ENCODE results near the gene COP1. TPM values are rescaled to one million over a fixed set of nuclear protein-coding genes. Genes with fewer than 3 reads are reported as not detected.

COP1 gene
- total and polyA plus RNA-seq, 2 of the 13 experiments (the other 11 are each of a cell fraction or from before 2014, with no cell fraction given) = 20.5 to 51.3 TPM

- peaks cover 10% of the 10 kb centered on the region for H3K79me2 ChIP-seq (ENCODE audit: insufficient read depth, low read length)
- H3K27ac ChIP-seq (ENCODE audit: extremely low read length, insufficient read depth, low read length) = no peak overlapping the region
- FAIRE-seq = no peak
- POLR2A ChIA-PET = no interaction called here
- ATAC-seq = no peak
- CTCF ChIA-PET (ENCODE audit: low intra/inter-chr PET ratio, low total read pairs) = no interaction called here
- WGBS (ENCODE audit: low lambda C conversion rate) = 98% methylated on average over 2 of the region's 2 CpGs
- in situ Hi-C loops (cut with HindIII; ENCODE audit: extremely low pct_ligation_motif_present, low pct_unique_long_range_greater_than_20kb) = no loop called here
- H3K4me2 ChIP-seq (ENCODE audit: low read depth, low read length) = no peak overlapping the region
- no peak overlapping the region for H3K9ac ChIP-seq (ENCODE audit: insufficient read depth, low read depth, low read length)
- no peak for DNase-seq (ENCODE audit: low spot score)
- H3K27me3 ChIP-seq (ENCODE audit: control insufficient read depth in 1 of 2, insufficient read depth in 2 of 2, low read length in 2 of 2) = no peaks in the 10 kb centered on the region
- no TSS peak for BruUV-seq (replicated peaks)
- no peaks in the 10 kb centered on the region for H3K9me3 ChIP-seq (ENCODE audit: low read length)
- H4K20me1 ChIP-seq (ENCODE audit: insufficient read depth, low read length) = no peaks in the 10 kb centered on the region
- H3K4me1 ChIP-seq (ENCODE audit: insufficient read depth, low read length) = peaks cover 15% of the 10 kb centered on the region
- no peak overlapping the region for H2AFZ ChIP-seq (ENCODE audit: low read length)
- H3K36me3 ChIP-seq (replicated peaks in 1 of 2; ENCODE audit: control insufficient read depth in 1 of 2, insufficient read depth in 2 of 2, low read length in 2 of 2) = peaks cover 0 to 9% of the 10 kb centered on the region in 2 experiments; a peak in 3 of 5 replicates
- H3K4me3 ChIP-seq (replicated peaks in 1 of 3; ENCODE audit: insufficient read depth in 1 of 3, low read depth in 2 of 3, low read length in 3 of 3) = no peak overlapping the region
- intact Hi-C loops (cut with micrococcal nuclease; ENCODE audit: unreplicated experiment) = no loop called here
- TF ChIP-seq ZNF687 (CRISPR knock-in tag; IDR thresholded peaks at IDR 0.05) (no peak), HMG20B (CRISPR knock-in tag; conservative IDR thresholded peaks at IDR 0.05) (no peak)
Observed at GRCh38 chr1:176164014-176164678, 42.9 kb downstream of the COP1 start.

- peaks cover 12% of the 10 kb centered on the region for H3K79me2 ChIP-seq (ENCODE audit: insufficient read depth, low read length)
- H3K4me2 ChIP-seq (ENCODE audit: low read depth, low read length) = no peak overlapping the region
- intact Hi-C loops (cut with micrococcal nuclease; ENCODE audit: unreplicated experiment) (no loop called here), in situ Hi-C loops (cut with HindIII; ENCODE audit: extremely low pct_ligation_motif_present, low pct_unique_long_range_greater_than_20kb) (no loop called here)
- BruUV-seq (replicated peaks) = no TSS peak
- ATAC-seq (no peak), FAIRE-seq (no peak), DNase-seq (ENCODE audit: low spot score) (no peak)
- ChIA-PET CTCF (ENCODE audit: low intra/inter-chr PET ratio, low total read pairs) (no interaction called here), POLR2A (no interaction called here)
- no peak overlapping the region for H2AFZ ChIP-seq (ENCODE audit: low read length)
- H3K27me3 ChIP-seq (ENCODE audit: control insufficient read depth in 1 of 2, insufficient read depth in 2 of 2, low read length in 2 of 2) = no peaks in the 10 kb centered on the region
- no peaks in the 10 kb centered on the region for H4K20me1 ChIP-seq (ENCODE audit: insufficient read depth, low read length)
- peaks cover 8% of the 10 kb centered on the region for H3K4me1 ChIP-seq (ENCODE audit: insufficient read depth, low read length)
- no peak overlapping the region for H3K9ac ChIP-seq (ENCODE audit: insufficient read depth, low read depth, low read length)
- no peak overlapping the region for H3K4me3 ChIP-seq (replicated peaks in 1 of 3; ENCODE audit: insufficient read depth in 1 of 3, low read depth in 2 of 3, low read length in 3 of 3)
- peaks cover 11% of the 10 kb centered on the region for H3K9me3 ChIP-seq (ENCODE audit: low read length)
- H3K27ac ChIP-seq (ENCODE audit: extremely low read length, insufficient read depth, low read length) = no peak overlapping the region
- WGBS (ENCODE audit: low lambda C conversion rate) = 67% methylated on average over 2 of the region's 2 CpGs
- peaks cover 2 to 3% of the 10 kb centered on the region in 2 experiments; a peak in 4 of 5 replicates for H3K36me3 ChIP-seq (replicated peaks in 1 of 2; ENCODE audit: control insufficient read depth in 1 of 2, insufficient read depth in 2 of 2, low read length in 2 of 2)
- TF ChIP-seq DNMT1 (CRISPR knock-in tag; IDR thresholded peaks at IDR 0.05) (no peak), ISX (CRISPR knock-in tag; conservative IDR thresholded peaks at IDR 0.05) (no peak), FOXO4 (CRISPR knock-in tag; conservative IDR thresholded peaks at IDR 0.05) (no peak), GTF3A (CRISPR knock-in tag; conservative IDR thresholded peaks at IDR 0.05) (no peak), RBAK (CRISPR knock-in tag; IDR thresholded peaks at IDR 0.05) (no peak), EP300 (IDR thresholded peaks at IDR 0.05; ENCODE audit: low read depth in 2 of 2, low read length in 2 of 2) (no peak), EP300 (CRISPR knock-in tag; IDR thresholded peaks at IDR 0.05; ENCODE audit: borderline replicate concordance) (no peak), ZSCAN9 (CRISPR knock-in tag; IDR thresholded peaks at IDR 0.05; ENCODE audit: borderline replicate concordance) (no peak), FOXA1 (IDR thresholded peaks at IDR 0.05) (no peak), FOXA1 (CRISPR knock-in tag; IDR thresholded peaks at IDR 0.05) (no peak)
- TF ChIP-seq, protein P1, sequence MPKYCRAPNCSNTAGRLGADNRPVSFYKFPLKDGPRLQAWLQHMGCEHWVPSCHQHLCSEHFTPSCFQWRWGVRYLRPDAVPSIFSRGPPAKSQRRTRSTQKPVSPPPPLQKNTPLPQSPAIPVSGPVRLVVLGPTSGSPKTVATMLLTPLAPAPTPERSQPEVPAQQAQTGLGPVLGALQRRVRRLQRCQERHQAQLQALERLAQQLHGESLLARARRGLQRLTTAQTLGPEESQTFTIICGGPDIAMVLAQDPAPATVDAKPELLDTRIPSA (CRISPR knock-in tag; IDR thresholded peaks at IDR 0.05; ENCODE audit: borderline replicate concordance) = no peak
Observed at GRCh38 chr1:176159993-176160392, 47.1 kb downstream of the COP1 start.

All from HepG2 (cell line).